GM18858 (cell line): ENCODE results near the gene SOBP.
A peak's percentile ranks its signal among the peaks of the same experiment; 100 is the strongest.

ENCODE experiments used
- ATAC-seq: cut with Tn5 transposase; IDR thresholded peaks from one replicate; pipeline ENCODE4 v1.9.1; 2021; ENCODE audit not compliant: unreplicated experiment

SOBP gene

DNA sequence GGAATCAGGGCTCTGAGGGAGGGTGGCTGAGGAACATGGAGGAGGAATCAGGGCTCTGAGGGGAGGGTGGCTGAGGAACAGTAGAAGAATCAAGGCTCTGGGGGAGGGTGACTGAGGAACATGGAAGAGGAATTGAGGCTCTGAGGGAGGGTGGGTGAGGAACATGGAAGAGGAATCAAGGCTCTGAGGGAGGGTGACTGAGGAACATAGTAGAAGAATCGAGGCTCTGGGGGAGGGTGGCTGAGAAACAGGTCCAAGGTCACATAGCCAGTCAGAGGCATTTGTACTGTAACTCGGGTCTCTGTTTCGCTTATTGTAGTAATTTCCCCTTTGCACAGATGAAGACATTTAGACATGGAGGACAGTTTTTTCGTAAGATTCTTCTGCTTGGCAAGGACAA is 164.8 kb downstream of the SOBP start:
- no peak for ATAC-seq

DNA sequence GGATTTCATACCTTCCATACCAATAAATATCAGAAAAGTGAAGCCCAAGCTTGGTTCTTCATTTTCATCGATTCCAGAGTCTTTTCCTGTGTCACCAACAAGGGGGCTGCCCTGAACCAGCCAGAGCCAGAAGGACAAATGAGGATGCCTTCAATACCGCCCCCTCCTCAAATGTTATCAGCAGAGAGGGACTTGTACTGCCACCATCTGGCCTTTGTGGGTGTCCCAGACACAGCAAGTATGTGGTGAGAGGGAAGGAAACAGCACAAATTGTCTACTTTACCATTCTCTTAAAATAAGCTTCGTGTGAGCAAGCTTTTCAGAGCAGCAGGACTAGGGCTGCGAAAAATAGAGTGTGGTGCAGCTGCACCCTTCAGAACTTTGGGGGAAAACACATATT is 165.3 kb downstream of the SOBP start:
- ATAC-seq, result no peak

DNA sequence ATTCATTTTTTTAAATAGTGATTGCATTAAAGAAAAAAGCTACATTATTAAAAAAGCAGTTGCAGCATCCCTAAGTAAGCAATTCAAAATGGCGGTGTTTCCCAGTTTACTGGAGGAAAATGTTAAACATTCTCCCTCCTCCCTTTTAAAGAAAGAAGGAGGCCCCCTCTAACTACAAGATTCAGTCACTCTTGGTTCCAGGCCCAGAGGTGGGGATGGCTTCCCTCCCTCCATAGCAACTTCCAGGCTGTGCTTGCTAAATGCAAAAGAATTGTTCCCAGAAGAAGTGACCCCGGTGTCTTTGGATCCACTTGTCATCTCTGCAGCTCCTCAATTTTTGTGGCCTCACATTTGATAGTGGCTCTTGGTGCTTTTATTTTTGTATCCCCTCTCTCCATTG is 165.9 kb downstream of the SOBP start:
- ATAC-seq, result no peak

DNA sequence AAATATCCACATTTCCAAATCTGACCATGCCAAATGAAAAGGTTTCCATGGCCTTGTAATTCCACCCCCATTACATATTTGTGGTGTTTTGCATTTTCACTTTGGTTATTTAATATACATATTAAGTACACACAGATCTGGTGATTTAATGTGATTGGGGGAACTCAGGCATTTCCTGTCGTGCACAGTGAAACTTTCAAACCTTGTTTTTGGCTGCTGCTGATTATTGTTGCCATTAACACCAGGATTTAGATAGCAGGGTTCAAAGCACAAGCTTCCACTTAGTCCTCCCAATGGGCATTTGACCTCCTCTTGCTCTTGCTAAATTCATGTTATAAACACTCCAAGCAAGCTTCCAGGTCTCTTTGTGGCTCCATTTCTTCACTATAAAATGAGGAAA is 166.5 kb downstream of the SOBP start:
- ATAC-seq, result no peak

DNA sequence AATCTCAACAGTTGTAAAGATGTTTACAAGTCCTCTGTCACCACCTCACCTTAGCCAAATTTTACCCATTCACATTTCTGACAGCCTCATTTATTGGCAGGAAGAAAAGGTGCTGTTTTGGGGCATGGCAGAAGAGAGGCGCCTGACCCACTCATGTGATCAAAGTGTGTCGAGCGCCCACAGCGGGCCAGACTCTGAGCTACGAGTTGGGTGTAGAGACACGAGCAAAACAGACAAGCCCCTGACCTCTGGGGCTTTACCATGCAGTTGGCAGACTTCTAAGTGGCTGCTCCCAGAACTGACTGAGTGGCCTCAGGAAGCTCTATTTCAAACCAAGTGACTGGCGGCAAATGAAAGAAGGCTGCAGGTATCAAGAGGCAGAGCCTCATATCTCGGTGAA is 167.0 kb downstream of the SOBP start:
- ATAC-seq, result no peak

DNA sequence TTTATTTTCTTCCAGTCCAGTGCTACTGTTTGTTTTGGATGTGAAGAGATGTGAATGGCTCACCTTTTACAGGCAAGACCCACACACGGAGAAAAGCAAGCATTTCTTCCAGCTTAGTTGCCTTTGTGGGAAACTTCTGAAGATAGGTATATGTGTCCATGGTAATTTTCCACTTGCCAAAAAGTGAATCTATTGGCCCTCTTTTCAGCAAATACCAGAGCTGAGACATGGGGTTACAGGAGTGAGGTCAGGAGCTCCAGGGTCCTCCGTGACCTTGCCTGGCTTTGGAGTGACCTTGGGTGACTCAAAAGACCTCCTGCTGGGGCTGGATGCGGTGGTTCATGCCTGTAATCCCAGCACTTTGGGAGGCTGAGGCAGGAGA is 167.4 kb downstream of the SOBP start:
- no peak for ATAC-seq

DNA sequence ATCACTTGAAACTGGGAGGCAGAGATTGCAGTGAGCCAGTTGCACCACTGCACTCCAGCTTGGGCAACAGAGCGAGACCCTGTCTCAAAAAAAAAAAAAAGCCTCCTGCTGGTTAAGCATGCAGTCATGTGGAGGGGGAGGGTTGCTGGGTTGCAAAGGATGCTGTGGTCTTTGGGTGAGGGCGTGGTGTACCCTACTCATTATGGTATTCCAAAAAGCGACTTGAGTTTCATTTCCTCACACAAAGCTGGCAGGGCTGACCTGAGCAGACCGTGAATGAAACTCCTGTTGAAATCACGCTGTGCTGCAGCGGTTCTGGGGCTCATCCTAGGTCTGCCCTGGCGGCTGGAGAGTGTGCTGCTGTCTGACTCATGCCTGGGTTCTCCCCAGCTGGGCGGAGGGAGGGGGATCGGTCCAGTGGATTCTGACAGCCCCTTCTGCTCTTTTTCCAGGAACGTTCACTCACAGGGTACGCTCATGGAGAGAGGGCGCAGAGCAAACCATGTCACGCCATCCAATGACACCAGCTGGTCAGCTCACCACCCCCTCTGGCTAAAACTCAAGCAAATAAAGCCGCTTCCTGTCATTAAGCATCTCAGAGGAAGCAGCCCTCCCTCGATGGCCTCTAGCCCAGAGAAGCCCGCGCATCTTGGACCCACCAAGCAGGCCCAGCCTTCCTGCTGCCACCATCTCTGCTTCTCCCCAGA is 168.0 kb downstream of the SOBP start:
- peak; percentile 89 for ATAC-seq

DNA sequence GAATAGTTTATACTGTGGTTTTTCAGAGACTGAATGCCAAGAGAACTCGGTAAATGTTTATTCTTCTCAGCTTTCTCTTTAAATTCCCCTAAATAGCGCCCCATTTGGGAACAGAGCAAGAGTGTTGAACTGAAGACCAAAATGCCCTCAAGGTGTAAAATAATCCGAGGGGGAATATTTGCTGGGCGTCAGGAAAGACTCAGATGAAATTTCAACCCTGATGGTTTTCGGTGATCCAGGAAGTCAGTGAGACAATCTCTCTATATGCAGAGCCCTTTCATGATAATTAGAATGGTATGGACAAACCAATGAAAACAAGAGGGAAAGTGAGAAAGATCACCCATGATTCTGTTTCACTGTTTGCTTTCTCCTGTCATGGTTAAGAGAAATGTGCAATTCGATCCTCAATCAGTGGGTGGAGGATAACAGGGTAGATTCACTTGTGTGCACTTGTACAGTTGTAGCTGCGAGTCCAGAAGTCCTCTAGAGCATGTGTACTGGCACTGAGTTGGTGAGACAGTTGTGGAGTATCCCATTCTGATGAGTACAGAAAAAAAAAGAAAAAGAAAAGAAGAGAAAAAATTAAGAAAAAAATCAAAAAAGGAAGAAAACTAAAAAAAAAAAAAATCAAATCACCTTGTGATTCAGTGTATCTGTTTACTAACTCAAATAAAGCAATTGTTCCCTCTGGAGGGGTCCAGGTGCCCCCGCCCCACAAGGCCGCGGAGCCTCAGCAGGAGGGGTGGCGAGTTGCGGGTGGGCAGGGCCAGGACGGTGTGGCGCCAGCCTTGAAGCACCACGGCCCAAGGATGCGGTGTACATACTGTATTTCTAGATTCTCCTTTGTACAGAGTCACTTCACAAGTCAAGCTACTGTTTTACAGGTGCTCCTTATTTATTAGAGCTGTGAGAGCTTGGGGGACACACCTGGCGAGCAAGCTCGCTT is 169.3 kb downstream of the SOBP start:
- no peak for ATAC-seq

DNA sequence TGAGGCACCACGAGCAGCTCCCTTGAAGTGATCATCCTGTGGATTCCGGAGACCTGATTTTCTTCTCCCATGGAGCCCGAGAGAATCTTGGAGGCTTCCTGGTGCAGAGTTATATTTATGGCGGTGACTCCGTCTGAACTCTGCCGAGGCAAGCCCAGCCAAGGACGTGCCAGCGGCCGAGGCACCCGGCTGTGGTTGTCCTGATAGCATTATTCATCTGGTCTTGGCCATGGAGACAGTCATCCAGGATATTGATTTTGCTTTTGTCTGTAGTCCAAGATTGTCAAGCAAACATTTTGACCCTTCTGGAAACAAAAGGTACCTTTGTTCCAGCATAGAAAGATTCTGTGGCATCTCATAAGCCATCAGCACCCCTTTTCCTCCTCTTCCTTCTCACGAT is 170.9 kb downstream of the SOBP start:
- no peak for ATAC-seq

DNA sequence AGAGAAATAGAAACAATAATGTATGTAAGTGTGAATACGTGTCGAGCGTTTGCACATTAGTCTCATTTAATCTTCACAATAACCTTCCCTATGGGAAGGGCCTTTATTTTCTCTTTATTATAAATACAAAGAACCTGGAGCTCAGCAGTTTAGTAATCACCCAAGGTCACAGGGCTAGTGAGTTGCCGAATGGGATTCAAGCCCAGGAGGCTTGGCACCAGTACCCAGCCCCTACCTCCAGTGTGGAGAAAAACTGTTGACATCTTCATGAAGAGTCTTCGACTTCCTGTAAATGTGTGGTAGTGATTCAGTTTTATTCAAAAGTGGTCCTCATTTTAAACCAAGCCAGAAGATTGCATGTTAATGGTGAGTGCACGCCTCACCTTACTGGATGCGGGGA is 171.4 kb downstream of the SOBP start:
- ATAC-seq, result no peak

DNA sequence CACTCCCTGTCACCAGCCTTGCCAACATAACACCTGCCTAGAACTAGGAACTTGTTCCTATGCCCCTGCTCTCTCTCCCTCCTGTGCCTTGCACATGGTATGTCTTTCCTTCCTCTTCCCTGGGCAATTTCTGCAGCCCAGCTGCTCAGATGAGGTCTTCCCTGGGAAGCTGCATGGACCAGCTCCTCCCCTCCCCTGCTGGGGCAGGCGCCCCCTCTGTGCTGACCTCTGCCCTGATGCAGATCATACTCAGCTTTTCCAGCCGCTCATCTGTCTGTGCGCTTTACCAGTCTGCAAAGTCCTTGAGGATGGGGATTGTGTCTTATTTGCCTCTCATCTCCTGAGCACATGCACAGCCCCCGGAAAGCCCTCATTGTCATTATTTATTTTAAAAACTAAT is 172.4 kb downstream of the SOBP start:
- ATAC-seq, result no peak

DNA sequence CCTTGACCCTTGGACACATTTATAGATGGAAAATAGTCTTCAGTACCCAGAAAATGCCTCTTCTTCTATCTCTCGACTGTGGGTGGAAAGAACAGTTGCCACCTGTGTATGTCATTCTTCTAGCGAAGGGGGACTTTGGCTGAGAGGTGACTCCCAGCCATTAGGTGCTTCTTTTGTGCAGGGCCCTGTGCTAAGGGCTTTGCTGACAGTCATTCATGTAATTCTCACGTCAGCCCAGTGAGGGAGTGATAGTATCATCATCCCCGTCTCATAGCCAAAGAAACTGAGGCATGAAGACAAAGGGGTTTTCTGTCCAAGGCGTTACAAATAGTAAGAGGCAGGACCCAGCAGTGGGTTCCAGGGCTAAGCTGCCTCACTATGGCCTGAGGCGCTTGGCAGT is 173.4 kb downstream of the SOBP start:
- no peak for ATAC-seq

DNA sequence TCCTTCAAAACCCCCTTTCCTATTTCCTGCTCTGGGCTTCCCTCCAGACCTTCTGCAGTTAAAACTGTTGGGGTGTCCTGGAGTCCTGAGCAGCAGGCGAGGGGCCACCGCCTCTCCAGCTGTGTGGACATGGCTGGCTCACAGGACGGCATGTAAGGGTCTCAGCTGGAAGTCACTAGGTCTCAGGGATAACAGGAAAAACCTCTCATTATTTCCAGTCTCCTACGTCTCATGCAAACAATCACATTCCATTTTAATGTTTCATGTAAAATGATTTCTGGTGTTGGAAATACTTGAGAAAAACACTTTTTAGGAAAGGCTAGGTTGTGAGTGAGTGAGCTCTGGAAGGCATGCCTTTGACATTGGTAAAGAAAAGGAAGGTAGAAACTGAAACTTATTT is 175.5 kb downstream of the SOBP start:
- no peak for ATAC-seq

DNA sequence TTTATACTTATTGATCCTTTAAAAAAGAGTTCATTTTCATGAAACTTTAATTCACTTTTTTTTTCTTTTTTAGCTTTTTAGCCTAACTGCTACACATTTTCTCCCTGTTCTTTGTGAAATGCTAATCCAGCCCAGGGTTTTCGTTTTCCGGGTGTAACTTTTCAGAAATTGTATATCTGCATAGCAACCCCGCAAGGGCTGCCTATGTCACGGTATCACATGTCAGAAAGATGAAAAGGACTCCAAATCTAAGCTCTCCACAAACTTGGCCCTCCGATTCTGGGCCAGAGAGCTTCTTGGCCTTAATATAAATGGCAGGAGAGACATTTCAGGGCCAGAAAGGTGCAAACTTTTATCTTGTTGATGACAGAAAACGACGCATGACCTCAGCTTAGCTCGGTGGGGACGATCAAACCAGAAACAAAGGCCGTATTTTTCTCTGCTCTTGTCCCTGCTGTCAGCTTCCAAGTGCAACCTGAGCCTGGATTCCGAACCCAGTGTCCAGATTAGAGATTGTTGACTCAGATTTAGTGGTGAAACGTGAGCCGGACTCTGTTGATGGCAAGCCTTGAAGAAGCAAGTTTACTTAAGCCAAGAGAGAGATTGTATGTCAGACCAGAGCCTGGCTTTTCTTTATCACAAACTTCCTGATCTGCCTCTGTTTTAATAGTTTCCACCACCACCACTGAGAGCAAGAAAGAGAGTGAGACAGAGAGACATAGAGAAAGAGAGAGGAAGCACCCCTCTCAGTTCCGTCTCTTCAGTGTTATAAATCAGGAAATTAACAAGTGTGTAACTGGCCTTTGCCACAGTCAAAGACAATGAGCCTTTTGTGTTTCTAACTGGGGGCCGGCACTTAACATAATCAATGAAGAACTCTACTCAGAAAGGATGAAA is 176.4 kb downstream of the SOBP start:
- no peak for ATAC-seq

DNA sequence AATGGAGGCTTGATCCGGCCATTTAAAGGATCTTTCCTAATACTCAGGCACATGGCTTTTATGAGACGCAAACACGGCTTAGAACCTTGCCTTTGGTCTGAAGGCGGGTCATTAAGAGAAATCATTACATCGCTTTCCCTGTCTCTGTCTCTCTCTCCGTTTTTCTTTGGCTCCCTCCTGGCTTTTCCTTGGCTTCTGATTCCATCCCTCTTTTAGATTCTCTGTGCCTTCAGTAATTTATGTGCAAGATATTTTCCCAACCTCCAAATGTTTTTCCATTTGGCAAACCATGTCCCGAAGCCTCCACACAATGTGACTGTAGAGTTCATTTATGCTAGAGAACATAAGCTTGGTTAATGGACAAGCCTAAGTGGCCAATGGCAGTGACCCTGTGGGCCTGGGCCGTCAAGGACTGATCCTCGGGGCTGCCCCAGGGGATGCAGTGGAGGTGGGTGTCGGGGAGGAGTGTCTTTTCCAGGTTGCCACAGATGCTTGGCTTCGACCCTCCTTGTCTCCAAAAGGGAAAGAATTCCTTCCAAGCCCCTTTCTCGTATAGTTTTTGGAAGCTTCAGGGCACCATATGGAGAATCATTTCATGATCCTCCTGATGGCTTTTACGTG is 177.2 kb downstream of the SOBP start:
- ATAC-seq, result no peak

DNA sequence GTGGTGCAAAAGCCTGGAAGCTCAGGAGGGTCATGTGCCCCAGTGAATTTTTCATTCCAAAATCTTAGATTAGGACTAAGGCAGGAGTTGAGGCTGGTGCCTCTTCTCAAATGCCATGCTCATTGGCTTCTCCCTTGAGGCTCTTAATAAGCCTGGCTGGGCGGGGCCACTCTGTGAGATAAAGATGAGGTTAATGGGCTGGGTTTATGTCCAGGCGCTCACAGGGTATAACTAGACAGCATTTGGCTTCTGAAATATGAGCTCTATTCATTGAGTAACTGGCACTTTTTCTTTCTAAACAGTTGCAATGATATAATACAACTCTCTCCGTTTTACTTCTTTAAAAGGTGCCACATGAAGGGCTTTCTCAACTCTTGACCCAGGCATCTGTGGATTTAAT is 177.9 kb downstream of the SOBP start:
- no peak for ATAC-seq

DNA sequence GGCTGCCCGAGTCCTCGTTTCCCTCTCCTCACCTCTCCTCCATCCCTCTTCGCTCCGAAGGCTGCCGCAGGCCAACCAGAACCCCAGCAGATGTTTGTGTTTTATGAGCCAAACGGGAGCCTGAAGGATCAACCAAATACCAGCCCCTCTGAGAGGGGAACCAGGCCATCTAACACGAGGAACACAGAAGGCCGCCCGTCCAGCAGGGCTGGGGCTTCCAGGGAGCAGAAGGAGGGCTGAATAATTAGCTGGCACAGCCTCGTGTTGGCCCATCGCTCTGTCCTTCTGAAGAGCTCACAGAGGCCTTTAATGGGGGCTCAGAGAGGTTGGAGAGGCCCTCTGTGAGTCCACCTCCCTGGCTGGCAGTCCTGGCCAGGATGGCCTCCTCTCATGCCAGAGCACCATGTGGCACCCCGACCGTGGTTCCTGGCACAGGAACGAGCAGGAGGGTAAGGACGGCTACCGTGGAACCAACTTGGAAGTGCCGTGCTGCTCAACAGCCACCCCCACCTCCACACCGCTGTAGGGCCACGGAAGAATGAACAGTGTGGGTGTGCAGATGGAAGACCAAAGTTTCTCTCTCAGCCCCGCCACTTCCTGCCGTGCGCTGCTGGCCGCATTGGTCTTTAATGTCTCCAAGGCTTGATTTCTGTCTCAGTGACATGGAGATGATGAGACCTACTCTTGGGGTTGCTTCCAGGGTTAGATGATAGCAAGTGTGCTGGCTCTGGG is 179.0 kb downstream of the SOBP start:
- ATAC-seq, result peak; percentile 70

DNA sequence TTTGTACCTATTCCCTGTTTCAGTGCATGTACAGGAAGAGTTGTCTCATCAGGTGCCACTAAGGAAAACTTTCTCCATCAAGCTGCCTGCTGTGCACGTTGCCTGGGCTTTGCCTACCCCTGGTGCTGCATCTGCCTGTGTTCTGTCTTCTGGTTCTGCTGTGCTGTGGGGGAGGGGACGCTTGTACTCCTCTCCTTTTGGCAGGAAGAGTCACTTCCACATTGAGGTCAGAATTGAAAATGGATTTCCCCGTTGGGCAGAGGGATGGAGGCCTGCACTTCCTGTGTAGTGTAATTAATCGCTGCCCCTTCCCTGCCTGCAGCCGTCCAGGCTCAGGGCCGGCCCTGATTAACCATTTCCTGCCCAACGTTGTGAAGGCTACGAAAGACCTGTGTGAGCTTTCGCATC is 180.9 kb downstream of the SOBP start:
- no peak for ATAC-seq

DNA sequence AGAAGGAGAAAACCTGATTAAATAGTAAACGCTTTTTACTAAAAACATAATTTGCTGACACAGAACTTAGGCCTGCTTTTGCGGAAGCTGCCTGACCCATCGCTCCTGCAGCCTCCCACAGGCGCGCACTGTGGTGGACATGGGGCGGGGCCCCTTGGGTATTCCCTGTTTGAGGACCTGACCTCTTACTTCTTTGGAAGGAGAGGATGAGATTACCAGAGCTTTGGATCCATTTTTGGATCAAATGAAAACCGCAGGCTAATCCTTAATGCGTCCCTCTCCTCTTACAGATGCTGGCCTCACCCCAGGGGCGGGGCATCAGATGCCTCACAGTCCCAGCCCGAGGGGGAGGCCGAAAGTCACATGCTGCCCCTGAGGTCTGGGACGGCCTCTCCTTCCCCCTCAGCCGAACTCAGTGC is 183.2 kb downstream of the SOBP start:
- no peak for ATAC-seq

DNA sequence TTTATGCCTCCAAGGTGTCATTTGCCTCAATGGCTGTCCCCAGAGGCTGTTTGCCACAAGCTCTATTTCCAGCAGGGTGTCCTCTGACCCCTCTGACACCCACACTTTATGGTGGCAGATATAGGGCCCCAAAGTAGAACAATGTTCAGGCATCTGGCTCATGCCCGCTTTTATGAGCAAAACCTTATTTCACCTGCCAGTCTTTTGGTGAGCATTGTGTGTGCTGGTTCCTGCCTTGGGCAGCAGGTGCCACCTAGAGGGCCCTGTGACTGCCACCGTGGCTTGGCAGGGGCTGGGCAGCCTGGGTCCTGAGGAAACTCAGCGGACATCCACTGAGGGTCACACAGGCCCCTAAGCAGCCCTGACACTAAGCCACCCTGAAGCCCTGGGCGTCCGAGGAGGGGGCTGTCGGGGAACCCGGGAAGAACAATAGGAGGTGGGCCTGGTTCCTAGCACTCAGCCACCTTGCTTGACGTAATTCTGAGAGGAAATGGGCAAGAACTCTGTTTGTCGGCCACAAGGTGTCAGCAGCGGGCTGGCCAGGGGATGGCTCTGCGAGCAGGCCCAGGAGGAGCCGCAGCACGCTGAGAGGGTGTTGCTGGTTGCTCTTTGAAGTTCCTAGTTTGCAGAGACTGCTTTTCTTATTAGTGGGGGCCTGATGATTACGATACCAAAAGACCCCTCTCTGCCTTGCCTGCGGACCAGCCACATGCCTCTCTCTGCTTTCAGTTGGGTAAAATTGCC is 185.2 kb downstream of the SOBP start:
- ATAC-seq, result peak; percentile 75
